GM19099 (cell line): ENCODE measurements around the gene PTPRD.

ENCODE experiments used
- POLR2A ChIP-seq: IDR thresholded peaks from 3 replicates; pipeline ENCODE4 v1.6.1; 2011; ENCODE audit warnings: low read depth; ENCODE audit not compliant: insufficient read length; ENCODE audit errors: extremely low read depth

Gene PTPRD

GRCh38 chr9:8408575-8409190, 2204.1 kb downstream of the PTPRD start:
- no peak for TF ChIP-seq POLR2A

- no peak for TF ChIP-seq POLR2A
Observed at GRCh38 chr9:8401961-8402705, 2210.7 kb downstream of the PTPRD start.

GRCh38 chr9:8400378-8400777, 2212.4 kb downstream of the PTPRD start:
- TF ChIP-seq POLR2A = no peak

GRCh38 chr9:8395022-8395421, 2217.8 kb downstream of the PTPRD start:
- no peak for TF ChIP-seq POLR2A

- no peak for TF ChIP-seq POLR2A
Observed at GRCh38 chr9:8394341-8394740, 2218.5 kb downstream of the PTPRD start.

- no peak for TF ChIP-seq POLR2A
Observed at GRCh38 chr9:8392866-8393265, 2219.9 kb downstream of the PTPRD start.

GRCh38 chr9:8391566-8391965, 2221.2 kb downstream of the PTPRD start:
- no peak for TF ChIP-seq POLR2A

- TF ChIP-seq POLR2A = no peak
Observed at GRCh38 chr9:8391132-8391531, 2221.7 kb downstream of the PTPRD start.

- no peak for TF ChIP-seq POLR2A
Observed at GRCh38 chr9:8390571-8390970, 2222.2 kb downstream of the PTPRD start.

GRCh38 chr9:8389531-8389930, 2223.3 kb downstream of the PTPRD start:
- no peak for TF ChIP-seq POLR2A

GRCh38 chr9:8388132-8388531, 2224.7 kb downstream of the PTPRD start:
- TF ChIP-seq POLR2A = no peak

- no peak for TF ChIP-seq POLR2A
Observed at GRCh38 chr9:8384091-8384490, 2228.7 kb downstream of the PTPRD start.

- no peak for TF ChIP-seq POLR2A
Observed at GRCh38 chr9:8382777-8383527, 2229.8 kb downstream of the PTPRD start.

- TF ChIP-seq POLR2A = no peak
Observed at GRCh38 chr9:8382266-8382665, 2230.5 kb downstream of the PTPRD start.

GRCh38 chr9:8381601-8382000, 2231.2 kb downstream of the PTPRD start:
- no peak for TF ChIP-seq POLR2A

- no peak for TF ChIP-seq POLR2A
Observed at GRCh38 chr9:8374471-8374870, 2238.3 kb downstream of the PTPRD start.
